Epidermal melanocyte (primary cell): ENCODE data around the gene TTC17.
"Not testable (repeated sequence)": the region's sequence is repeated elsewhere in the genome, so short reads cannot be mapped to it uniquely, and the experiment has no call there.

Experiments used
- DNase-seq: peaks from one replicate; pipeline ENCODE4 v3.0.0; 2011; ENCODE audit warnings: low spot score; ENCODE audit not compliant: insufficient read length

The TTC17 gene, protein sequence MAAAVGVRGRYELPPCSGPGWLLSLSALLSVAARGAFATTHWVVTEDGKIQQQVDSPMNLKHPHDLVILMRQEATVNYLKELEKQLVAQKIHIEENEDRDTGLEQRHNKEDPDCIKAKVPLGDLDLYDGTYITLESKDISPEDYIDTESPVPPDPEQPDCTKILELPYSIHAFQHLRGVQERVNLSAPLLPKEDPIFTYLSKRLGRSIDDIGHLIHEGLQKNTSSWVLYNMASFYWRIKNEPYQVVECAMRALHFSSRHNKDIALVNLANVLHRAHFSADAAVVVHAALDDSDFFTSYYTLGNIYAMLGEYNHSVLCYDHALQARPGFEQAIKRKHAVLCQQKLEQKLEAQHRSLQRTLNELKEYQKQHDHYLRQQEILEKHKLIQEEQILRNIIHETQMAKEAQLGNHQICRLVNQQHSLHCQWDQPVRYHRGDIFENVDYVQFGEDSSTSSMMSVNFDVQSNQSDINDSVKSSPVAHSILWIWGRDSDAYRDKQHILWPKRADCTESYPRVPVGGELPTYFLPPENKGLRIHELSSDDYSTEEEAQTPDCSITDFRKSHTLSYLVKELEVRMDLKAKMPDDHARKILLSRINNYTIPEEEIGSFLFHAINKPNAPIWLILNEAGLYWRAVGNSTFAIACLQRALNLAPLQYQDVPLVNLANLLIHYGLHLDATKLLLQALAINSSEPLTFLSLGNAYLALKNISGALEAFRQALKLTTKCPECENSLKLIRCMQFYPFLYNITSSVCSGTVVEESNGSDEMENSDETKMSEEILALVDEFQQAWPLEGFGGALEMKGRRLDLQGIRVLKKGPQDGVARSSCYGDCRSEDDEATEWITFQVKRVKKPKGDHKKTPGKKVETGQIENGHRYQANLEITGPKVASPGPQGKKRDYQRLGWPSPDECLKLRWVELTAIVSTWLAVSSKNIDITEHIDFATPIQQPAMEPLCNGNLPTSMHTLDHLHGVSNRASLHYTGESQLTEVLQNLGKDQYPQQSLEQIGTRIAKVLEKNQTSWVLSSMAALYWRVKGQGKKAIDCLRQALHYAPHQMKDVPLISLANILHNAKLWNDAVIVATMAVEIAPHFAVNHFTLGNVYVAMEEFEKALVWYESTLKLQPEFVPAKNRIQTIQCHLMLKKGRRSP

GRCh38 chr11:43358801-43359421, at the start of gene TTC17:
Gene TTC17, plus strand, starts transcription at chr11:43358920. Its CDS starts 35 bp downstream, at chr11:43358955.
- DNase-seq = peak; percentile 75

GRCh38 chr11:43311791-43312607, 46.7 kb upstream of the TTC17 start, which contains the start of gene API5:
Gene API5, plus strand, starts transcription at chr11:43311996. Its CDS starts 132 bp downstream, at chr11:43312128.
- peak; percentile 78 for DNase-seq

GRCh38 chr11:43315966-43316365, 42.8 kb upstream of the TTC17 start:
- DNase-seq = no peak

GRCh38 chr11:43316451-43316850, 42.3 kb upstream of the TTC17 start:
- DNase-seq = no peak

- no peak for DNase-seq
Measured at GRCh38 chr11:43327987-43328386, 30.7 kb upstream of the TTC17 start.

DNA sequence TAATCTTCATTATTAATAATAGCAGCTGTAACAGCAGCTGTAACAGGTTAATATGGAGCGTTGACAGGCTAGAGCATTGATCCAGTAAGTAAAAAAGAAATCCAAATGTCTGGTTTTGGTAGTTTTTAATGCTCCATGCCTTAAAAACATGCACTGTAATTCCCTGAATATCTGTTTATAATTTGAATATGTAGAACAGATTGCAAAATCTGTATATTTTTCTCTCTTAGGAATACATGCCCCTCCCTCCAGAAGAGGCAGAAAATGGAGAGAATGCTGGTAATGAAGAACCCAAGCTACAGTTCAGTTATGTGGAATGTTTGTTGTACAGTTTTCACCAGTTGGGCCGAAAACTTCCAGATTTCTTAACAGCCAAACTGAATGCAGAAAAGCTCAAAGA, 30.2 kb upstream of the TTC17 start:
- DNase-seq = no peak

- DNase-seq = no peak
Measured at GRCh38 chr11:43341159-43341558, 17.6 kb upstream of the TTC17 start.

GRCh38 chr11:43351426-43351825, 7.3 kb upstream of the TTC17 start:
- DNase-seq = not testable (repeated sequence)

- DNase-seq = no peak
Measured at GRCh38 chr11:43354311-43354710, 4.4 kb upstream of the TTC17 start.

DNA sequence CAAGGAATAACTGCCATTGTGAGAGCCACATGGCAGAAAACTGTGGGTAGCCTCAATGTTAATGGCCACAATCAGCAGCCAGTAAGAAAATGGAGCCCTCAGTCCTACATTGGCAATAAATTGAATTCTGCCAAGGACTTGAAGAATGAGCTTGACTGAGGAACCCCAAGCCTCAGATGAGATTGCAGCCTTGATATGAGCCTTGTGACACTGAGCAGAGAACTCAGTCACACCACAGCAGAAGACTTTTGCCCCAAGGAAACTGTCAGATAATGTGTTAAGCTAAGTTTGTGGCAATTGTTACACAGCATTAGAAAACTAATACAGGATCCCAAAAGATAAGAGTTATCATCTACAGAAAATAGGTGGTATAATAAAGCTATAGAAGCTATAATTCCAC, 2.4 kb upstream of the TTC17 start:
- no peak for DNase-seq

DNA sequence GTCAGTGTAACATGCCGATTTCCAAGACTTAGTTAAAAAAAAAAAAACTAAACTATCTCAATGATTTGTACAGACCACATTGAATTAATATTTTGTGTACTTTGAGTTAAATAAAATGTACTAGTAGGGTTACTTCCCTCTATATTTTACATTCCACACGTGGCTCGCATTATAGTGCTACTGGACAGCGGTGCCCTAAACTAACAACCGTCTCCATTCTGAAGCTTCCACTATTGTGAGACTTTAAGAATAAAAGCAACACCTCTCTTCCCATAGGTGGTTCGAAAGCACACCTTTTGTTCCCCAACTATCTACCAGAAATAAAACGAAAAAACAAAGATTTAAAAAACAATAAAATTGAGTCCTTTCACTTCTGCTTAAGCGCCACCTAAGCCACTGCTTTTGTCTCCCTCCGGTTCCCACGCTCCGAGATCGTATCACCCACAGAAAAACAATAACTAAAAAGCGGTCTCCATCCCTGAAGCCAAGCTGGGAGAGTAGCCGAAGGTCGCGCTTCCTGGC, 380 bp upstream of the TTC17 start:
- no peak for DNase-seq

GRCh38 chr11:43359422-43359818, 700 bp downstream of the TTC17 start:
- no peak for DNase-seq

GRCh38 chr11:43360361-43361032, 1.8 kb downstream of the TTC17 start:
- no peak for DNase-seq

GRCh38 chr11:43366677-43367076, 8.0 kb downstream of the TTC17 start:
- no peak for DNase-seq

- no peak for DNase-seq
Measured at GRCh38 chr11:43367382-43368178, 8.9 kb downstream of the TTC17 start.

DNA sequence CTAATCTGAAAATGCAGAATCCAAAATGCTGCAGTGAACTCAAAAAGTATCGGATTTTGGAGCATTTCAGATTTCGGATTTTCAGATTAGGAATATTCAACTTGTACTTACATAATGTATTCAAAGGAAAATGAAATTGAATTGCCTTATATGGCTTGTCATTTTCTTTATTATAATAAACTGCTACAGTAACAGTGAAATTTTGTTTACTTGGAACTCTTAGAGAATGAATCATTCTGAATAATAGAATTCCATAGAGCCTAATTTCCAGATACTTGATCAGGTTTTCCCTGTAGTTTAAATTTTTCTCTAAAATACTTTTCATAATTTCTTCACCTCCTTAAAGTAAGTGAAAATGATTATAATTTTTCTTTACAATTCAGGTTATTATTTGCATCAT, 17.3 kb downstream of the TTC17 start:
- DNase-seq = no peak

- DNase-seq = no peak
Measured at GRCh38 chr11:43376594-43376993, 17.9 kb downstream of the TTC17 start.

DNA sequence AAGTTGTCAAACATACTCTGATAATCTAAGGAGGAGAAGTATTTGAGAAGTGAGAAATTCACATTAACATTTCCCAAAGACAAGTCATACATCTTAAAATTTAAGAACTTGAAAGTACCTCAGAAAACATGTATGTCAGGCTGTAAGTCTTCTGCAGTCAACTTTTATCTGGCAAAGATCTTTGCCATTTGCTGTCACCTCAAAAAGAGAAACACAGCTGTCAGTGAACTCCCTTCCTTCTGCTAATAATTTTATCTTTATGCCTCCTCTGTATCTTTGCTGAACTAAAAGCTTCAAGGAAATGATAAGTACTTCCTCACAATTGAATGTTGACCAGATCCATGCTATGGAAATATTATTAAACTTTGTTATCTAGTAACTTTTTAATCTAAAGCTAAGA, 18.7 kb downstream of the TTC17 start:
- no peak for DNase-seq

- DNase-seq = no peak
Measured at GRCh38 chr11:43378897-43379296, 20.2 kb downstream of the TTC17 start.
